GM21717 (cell line): ENCODE measurements around the gene SNTB2.

Experiments
- ATAC-seq: cut with Tn5 transposase; IDR thresholded peaks from one replicate; pipeline ENCODE4 v1.9.1; 2021; ENCODE audit warnings: mild to moderate bottlenecking, moderate library complexity; ENCODE audit not compliant: unreplicated experiment

SNTB2 gene

DNA sequence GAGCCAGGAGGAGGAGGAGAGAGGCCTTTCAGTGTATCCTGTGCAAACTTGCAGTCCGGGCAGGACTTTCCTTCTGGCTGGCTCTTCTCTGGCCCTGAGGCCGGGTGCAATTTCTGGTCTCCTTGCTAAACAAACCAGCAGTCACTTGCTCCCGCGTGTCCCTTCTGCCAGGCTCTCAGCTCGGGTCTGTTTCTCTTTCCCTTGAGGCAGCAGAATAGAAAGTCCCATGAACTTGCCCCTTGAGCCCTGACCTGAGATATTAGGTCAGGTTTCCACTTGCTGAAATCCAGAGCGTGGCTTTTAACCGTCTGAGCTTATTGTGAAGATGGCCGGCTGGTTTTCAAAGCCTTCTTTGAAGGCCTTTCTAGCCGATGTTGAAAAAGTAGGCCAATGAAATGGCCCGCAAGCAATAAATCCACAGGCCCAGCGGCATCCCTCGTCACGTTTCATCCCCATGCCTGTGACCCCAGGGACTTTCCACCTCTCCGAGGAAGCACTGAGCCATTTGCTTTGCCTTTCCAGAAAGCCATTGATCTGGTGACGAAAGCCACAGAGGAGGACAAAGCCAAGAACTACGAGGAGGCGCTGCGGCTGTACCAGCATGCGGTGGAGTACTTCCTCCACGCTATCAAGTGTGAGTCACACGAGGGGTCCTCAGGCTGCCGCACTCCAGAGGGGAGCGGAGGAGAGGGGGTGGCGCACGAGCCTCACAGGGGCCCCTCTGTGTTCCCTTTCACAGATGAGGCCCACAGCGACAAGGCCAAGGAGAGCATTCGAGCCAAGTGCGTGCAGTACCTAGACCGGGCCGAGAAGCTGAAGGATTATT, 128.7 kb downstream of the SNTB2 start:
- ATAC-seq, result no peak

DNA sequence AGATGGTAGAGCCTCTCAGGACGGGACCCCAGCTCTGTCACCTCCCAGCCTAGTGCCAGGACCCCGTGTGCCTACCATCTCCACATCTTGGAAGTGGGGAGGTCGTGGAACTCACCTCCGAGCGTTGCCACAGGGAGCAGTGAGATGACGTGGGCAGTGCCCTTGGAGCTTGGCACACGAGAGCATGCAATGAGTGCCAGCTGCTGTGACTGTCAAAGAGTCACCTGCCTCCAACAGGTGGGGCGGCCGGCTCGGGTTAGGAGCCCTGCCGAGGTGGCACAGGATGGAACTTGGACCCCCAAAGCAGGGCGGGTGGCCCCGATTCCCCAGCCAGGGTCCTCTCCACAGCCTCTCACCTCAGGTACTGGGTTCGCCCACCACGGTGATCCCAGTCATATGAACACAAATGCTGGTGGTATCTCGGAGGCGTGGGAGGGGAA, 129.7 kb downstream of the SNTB2 start:
- ATAC-seq, result no peak

DNA sequence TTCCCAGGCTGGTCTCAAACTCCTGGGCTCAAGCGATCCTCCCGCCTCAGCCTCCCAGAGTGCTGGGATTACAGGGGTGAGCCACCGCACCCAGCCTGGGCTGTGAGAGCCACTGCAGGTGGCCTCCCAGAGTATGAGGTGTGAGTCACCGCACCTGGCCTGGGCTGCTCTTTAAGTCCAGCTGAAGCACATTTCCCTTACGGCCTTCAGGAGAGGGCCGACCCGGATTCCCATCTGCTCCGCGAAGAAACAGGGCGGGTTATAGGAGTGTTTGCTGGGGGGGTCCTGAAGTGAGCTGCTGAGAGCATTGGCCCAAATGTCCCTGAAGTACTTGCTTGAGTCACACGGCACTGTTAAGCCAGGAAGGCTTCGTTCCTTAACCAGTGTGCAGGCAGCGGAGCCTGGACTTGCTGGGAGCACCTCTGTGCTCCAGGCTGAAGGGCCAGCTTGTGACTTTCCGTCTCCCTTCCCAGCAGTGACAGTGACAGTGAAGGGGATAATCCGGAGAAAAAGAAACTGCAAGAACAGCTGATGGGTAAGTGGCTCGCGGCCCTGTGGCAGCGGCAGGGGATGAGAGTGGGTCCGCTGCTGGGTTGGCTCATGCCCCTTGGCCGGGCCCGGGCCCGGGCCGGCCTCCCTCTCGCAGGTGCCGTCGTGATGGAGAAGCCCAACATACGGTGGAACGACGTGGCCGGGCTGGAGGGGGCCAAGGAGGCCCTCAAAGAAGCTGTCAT, 131.4 kb downstream of the SNTB2 start:
- no peak for ATAC-seq

DNA sequence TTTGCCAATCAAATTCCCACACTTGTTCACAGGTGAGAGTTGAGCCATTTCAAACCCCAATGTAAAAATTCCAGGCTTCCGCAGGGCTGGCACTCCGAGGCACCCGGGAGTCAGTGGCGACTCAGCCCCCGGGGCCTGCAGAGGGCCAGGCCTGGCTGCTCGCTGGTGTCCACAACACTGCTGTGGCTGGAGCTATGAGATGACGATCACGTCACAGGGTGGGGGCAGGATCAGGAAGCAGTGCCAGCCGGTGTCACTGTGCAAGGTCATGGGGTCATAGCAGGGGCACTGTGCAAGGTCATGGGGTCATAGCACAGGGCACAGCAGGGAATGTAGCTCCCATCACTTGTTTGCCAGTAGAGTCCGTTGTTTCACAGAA, 131.9 kb downstream of the SNTB2 start:
- ATAC-seq, result no peak

DNA sequence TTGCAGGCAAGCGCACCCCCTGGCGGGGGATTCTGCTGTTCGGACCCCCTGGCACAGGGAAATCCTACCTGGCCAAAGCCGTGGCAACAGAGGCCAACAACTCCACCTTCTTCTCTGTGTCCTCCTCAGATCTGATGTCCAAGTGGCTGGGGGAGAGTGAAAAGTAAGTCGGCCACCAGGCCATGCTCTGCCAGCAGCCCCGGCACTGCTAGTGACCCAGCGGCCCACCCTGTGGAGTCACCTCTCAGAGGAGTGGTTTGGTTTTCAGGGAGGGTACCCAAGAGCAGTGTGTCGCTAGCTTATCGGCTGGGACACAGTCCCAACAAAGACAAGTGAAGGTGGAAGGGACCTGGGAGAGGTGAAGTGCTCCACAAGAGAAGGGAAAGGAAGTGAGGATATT, 132.4 kb downstream of the SNTB2 start:
- ATAC-seq, result no peak

DNA sequence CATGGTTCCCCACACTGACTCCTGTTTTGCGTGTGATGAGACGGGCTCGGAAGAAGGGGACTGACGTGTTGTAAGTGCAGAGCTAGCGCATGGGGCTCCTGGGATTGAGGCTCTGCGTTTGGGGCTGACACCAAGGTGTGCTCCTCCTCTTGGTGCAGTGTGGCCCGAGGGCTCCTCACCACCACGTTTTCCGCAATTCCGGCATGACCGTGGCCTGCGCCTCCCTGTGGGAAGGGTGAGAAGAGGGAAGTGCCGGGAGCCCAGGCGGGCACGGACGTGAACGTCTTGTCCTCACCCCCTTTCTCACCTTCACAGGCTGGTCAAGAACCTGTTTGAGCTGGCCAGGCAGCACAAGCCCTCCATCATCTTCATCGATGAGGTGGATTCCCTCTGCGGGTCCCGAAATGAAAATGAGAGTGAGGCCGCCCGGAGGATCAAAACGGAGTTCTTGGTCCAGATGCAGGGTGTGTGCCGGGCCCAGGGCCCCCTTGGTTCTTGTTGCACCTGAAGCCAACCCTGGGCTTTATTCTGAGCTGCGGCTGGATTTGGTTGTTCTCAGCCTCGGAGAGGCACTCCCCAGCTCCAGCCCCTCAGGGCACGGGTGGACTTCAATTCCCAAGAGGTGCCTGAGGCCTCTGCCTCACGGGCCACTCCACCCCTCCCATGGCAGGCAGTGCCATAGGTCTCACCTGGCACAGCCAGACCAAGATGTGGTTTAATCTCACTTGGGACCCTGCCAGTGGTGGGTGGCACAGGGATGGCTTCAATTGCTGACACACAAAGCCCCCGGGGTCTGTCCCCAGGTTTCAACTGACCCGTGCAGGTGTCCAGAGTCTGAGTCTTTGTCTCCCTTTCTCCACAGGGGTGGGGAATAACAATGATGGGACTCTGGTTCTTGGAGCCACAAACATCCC, 133.1 kb downstream of the SNTB2 start:
- no peak for ATAC-seq

DNA sequence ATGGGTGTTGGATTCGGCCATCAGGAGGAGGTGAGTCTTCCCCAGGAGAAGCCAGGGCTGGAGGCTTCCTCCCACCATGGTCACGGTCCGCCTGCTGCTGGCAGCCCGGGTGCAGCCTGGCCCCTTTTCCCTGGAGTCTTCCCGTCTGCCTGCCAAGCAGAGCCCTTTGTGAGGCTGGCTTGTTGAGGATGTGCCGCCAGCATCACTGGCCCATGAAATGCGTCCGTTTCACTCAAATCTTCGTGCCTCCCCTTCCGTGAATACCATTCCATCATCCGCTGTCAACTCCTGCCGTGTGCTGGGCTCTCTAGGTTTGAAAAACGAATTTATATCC, 133.7 kb downstream of the SNTB2 start:
- ATAC-seq, result no peak

DNA sequence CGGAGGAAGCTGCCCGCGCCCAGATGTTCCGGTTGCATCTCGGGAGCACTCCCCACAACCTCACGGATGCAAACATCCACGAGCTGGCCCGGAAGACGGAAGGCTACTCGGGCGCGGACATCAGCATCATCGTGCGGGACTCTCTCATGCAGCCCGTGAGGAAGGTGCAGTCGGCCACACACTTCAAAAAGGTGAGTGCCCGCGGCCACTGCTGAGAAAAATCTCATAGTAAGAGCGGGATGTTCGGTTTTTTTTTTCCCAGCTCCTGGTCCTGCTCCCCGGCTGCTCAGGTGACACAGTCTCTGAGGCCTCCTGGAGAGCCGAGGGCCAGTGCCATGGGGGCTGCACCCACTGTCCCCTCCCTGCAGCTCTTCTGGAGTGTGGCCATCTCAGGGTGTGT, 134.1 kb downstream of the SNTB2 start:
- ATAC-seq, result no peak

DNA sequence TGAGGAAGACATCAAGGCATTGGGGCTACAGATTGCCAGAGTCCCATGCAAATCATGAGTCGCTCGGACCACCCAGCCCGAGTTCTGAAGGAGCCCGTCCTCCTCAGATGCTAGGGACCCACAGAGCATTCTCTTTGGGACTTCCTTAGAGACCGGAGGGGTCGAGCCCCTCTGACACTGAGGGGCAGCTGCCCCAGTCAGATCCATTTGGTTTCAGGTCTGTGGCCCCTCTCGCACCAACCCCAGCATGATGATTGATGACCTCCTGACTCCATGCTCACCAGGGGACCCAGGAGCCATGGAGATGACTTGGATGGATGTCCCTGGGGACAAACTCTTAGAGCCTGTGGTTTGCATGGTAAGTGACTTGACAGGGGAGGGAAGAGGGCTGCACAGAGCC, 135.4 kb downstream of the SNTB2 start:
- ATAC-seq, result no peak

DNA sequence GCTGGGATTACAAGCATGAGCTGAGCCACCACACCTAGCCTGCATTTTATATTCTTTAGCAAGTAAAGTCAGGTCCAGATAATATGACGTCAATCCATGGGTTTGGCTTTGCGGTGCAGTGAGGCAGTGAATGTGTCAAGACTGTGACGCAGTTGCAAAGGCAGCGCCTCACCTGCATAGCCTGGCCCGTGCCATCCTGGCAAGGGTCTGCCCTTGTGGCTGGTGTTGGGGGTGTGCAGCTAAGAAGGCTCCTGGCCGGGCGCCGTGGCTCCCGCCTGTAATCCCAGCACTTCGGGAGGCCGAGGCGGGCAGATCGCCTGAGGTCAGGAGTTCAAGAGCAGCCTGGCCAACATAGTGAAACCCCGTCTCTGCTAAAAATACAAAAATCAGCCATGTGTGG, 136.5 kb downstream of the SNTB2 start:
- ATAC-seq, result no peak

DNA sequence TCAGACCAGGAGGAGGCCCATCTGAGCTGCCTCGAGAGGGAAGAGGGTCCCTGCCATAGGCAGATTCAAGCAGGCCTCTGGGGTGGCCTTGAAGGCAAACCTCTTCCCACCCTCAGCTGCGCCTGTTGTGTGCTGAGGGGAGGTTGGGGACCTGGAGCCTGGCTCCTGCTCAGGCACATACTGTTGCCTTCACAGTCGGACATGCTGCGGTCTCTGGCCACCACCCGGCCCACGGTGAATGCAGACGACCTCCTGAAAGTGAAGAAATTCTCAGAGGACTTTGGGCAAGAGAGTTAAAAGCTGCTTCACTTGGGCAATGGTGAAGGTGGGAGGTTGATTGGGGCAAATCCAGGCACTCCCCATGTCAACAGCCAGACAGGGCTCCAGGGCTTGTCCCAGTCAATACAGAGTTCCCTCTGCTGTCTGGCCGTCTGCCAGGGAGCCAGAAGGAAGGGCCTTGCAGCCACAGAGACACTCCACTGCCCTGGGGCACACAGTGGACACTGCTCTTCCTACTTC, 137.1 kb downstream of the SNTB2 start:
- ATAC-seq, result no peak

DNA sequence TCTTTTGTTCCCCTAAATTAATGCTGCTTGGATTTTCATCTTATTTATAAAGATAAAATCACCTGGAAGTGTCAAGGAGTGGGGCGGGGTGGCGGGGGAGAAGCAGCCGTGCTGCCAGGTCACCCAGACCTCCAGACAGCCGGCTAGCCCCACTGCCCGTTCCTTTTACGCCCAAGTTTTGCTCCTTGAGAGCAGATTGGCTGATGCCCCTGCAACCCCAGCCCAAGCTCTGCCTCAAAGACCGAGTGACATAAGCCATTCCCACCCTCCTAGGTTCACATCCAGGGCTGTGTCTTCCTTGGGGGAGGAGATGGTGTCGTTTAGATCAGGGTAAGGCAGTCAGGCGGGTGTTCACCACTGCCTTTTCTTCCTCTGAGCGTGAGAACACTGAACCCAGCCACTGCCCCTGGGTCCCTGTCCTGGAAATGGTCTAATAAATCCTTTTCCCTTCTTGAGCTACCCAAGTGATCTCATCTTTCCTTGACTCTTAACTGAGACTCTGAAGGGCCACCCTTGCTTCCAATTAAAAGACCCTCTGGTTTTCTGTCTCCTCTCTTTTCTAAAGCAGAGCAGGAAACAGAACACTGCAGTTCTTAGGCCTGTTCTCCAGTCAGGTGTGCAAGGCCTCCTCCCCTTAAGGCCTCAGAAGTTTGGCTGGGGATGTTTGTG, 137.8 kb downstream of the SNTB2 start:
- no peak for ATAC-seq

DNA sequence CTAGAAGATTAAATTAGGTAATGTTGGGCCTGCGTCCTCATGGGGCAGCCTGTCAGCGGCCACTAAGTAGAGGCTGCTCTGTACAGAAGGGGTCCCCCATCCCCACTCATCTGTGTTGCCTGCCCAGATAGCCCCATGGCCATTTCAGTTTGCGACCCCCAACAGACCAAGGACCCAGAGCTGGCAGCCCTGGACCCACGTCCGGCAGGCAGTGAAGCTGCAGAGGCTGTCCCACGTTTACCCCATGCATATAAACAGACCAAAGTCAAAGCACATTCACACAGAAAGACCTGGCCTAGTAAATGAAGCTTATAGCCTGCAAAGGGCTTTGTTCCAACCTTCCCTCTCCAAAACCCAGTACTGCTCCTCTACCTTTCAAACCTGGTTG, 138.8 kb downstream of the SNTB2 start:
- ATAC-seq, result no peak

DNA sequence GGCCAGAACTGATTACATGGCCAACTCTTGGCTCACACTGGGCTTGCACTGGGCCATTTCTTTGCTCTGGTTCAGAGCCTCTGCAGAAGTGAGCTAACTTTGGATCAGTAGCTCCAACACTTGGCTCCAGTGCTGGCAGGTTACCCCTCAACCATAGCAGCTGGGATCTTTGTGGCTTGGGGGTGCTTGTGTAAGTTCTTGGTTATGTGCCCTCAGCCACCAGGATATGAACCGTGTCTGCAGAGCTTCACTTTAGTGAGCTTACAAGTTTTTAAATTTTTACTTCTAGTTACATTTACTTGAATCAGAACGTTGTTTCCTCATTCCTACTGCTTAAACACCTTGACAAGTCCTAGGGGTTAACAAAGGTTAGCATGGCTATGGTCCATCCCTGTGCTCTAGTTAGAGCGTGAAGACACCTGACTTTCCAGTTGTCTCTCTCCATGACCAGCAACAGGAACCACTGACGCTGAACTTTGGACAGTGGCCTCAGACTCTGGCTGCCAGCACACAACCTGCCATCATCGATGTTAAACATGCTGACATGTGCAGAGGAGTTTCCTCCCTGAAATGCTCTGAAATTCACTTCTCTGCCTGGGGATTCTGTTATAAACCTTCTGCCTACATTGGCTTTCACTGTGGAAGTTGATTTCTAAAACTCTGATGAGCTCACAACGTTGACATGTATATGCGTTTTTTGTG, 139.4 kb downstream of the SNTB2 start:
- no peak for ATAC-seq

DNA sequence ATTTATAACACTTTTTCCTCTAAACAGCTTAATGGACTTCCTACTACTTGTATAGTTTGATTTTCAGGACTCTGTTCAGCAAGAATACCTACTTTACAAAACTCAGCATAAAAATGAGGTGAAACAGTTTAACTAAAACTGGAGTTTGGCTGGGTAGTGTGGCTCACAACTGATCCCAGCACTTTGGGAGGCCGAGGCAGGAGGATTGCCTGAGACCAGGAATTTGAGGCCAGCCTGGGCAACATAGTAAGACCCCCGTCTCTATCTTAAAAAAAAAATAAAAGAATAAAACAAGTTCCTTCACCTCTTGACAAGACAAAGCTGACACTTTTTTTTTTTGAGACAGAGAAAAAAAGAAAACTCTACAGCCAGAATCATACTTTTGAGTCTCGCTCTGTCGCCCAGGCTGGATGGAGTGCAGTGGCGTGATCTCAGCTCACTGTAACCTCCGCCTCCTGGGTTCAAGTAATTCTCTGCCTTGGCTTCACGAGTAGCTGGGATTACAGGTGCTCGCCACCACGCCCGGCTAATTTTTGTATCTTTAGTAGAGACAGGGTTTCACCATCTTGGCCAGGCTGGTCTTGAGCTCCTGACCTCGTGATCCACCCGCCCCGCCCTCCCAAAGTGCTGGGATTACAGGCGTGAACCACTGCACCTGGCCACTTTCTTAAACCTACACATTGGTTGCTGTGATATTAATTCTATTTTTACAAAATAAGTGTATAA, 140.8 kb downstream of the SNTB2 start:
- ATAC-seq, result no peak

DNA sequence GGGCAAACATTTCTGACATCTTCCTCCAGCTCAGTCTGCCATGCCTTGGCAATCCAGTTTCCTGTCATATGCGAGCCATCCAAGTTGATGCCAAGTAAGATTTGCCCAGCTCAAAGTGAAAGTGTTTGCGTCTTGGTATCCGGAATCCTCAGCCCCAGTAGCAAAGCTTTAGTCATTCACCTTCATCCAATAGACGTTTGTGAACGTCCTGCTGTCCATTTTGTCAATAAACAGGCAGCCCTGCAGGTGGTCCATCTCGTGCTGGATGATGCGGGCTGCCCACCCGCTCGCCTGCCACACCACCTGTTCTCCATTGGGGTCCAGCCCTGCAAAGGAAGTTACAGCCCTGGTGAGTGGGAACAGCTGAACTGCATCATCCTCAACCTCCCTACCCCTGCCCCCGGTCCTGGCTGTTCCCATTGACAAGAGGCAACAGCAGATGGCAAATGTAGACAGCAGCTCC, 141.9 kb downstream of the SNTB2 start:
- ATAC-seq, result no peak

DNA sequence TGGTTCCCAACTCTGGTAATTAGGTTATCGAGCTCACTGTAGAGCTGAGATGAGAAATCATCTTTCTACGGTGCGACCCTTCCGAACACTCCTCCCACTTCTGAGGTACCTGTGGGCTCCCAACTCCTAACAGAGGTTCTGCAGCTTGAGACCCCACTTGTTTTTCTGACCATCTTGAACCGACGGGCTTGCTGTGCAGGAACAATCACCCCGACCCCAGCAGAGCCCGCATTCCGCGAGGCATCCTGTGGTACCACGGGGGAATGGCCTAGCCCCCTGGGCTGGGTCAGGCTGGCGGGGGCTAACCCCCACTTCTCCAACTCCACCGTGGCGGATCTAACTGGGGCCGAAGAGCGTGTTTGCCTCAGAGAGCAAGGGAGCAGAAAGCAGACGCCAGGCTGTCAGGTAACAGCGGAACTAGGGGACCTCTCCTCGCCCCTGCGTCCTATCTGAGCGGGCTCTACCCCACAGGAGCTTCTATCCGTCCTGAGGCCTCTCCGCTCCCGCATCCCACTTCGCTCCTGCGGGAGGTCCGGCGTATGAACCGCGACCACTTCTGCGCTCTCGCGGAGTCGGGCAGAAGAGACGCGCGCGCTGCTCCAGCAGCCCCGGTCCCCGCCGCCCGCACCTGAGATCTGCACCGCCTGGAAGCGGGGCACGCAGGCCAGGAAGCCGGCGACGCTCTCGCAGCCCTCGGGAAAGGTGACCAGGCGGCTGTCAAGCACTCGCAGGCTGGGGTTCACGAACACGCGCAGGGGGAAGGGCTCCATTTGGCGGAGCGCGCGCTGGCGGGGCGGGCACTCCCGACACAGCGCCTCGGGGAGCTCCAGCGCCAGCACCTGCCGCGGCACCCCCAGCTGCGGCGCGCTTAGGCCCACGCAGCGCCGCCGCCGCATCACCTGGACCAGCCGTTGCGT, 142.7 kb downstream of the SNTB2 start:
- peak; percentile 29 for ATAC-seq
